Measurements from ENCODE around the gene SLC9A5.

Gene SLC9A5

GRCh38 chr16:67240506-67240905, 8.3 kb upstream of the SLC9A5 start:
- Mint-ChIP-seq H3K36me3 (ENCODE audit: low read depth) (peaks cover 15% of the 10 kb centered on the region), H3K4me1 (peaks cover 44% of the 10 kb centered on the region), H3K9me3 (no peaks in the 10 kb centered on the region), H3K27ac (peak overlapping the region; percentile 59), H3K4me3 (no peak overlapping the region), H3K27me3 (ENCODE audit: low read depth, poor library complexity) (no peaks in the 10 kb centered on the region)
- DNase-seq = no peak
- TF ChIP-seq CTCF (IDR thresholded peaks at IDR 0.05) = no peak

GRCh38 chr16:67241008-67241900, 7.5 kb upstream of the SLC9A5 start:
- no peak for TF ChIP-seq CTCF (IDR thresholded peaks at IDR 0.05)
- Mint-ChIP-seq H3K27ac (peak overlapping the region; percentile 36), H3K36me3 (ENCODE audit: low read depth) (peaks cover 10% of the 10 kb centered on the region), H3K4me1 (peaks cover 44% of the 10 kb centered on the region), H3K9me3 (no peaks in the 10 kb centered on the region), H3K4me3 (no peak overlapping the region), H3K27me3 (ENCODE audit: low read depth, poor library complexity) (no peaks in the 10 kb centered on the region)
- no peak for DNase-seq

- Mint-ChIP-seq H3K4me3 (no peak overlapping the region), H3K9me3 (no peaks in the 10 kb centered on the region), H3K4me1 (peaks cover 41% of the 10 kb centered on the region), H3K27ac (peak overlapping the region; percentile 73), H3K27me3 (ENCODE audit: low read depth, poor library complexity) (no peaks in the 10 kb centered on the region), H3K36me3 (ENCODE audit: low read depth) (peaks cover 5% of the 10 kb centered on the region)
- DNase-seq = no peak
- TF ChIP-seq CTCF (IDR thresholded peaks at IDR 0.05) = no peak
These were observed 6.5 kb upstream of the SLC9A5 start for GRCh38 chr16:67242138-67242730.

GRCh38 chr16:67243481-67243880, 5.3 kb upstream of the SLC9A5 start:
- Mint-ChIP-seq H3K27me3 (ENCODE audit: low read depth, poor library complexity) (peaks cover 11% of the 10 kb centered on the region), H3K4me3 (no peak overlapping the region), H3K36me3 (ENCODE audit: low read depth) (no peaks in the 10 kb centered on the region), H3K27ac (no peak overlapping the region), H3K9me3 (no peaks in the 10 kb centered on the region), H3K4me1 (peaks cover 40% of the 10 kb centered on the region)
- DNase-seq = no peak
- no peak for TF ChIP-seq CTCF (IDR thresholded peaks at IDR 0.05)

GRCh38 chr16:67244387-67245185, 4.2 kb upstream of the SLC9A5 start:
- Mint-ChIP-seq H3K27ac (no peak overlapping the region), H3K9me3 (no peaks in the 10 kb centered on the region), H3K4me1 (peaks cover 43% of the 10 kb centered on the region), H3K27me3 (ENCODE audit: low read depth, poor library complexity) (peaks cover 23% of the 10 kb centered on the region), H3K36me3 (ENCODE audit: low read depth) (no peaks in the 10 kb centered on the region), H3K4me3 (peak overlapping the region; percentile 81)
- TF ChIP-seq CTCF (IDR thresholded peaks at IDR 0.05) = no peak
- no peak for DNase-seq
